ENCODE results near the gene CNTNAP3B. TPM values are rescaled to one million over a fixed set of nuclear protein-coding genes. Genes with fewer than 3 reads are reported as not detected.
"Not testable (repeated sequence)": the region's sequence is repeated elsewhere in the genome, so short reads cannot be mapped to it uniquely, and the experiment has no call there.

The CNTNAP3B gene
- total RNA-seq, 1 experiment from 2014 or later: 4.7 TPM

DNA sequence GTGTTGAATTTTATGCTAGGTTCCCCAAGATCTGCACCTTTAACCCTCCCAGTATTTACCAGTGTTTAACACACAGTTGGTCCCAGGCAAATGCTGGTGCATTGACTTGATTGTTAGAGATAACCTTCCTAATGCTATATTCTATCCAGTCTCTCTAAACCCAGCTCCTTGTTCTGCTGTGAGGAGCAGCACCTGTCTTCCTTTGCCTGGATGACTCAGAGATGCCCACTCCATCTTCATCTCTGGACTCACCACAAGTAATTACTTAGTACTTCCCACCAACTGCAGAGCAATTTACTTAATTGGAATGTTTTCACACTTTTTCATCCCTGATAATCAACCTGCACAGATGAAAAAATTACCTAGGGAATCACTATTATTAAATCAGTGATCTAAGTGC lies 108.6 kb downstream of the CNTNAP3B start:
- not testable (repeated sequence) for H3K9ac ChIP-seq (ENCODE audit: extremely low read depth, insufficient read length, low read length); H2BK12ac ChIP-seq (ENCODE audit: insufficient read length, low read depth, low read length); H3K4me1 Mint-ChIP-seq; H3K56ac ChIP-seq (ENCODE audit: insufficient read length, low read depth, low read length); H3K9me3 ChIP-seq (ENCODE audit: control insufficient read depth, low read depth, low read length); H4K20me1 ChIP-seq (ENCODE audit: control insufficient read depth, insufficient read depth, insufficient read length); H2BK120ac ChIP-seq (ENCODE audit: low read depth, low read length, poor library complexity, severe bottlenecking); H3K36me3 Mint-ChIP-seq (ENCODE audit: insufficient read depth in 1 of 3, low read depth in 3 of 3); H3K23me2 ChIP-seq (ENCODE audit: insufficient read length, low read depth, low read length, poor library complexity, severe bottlenecking); H3K9me3 Mint-ChIP-seq; H3T11ph ChIP-seq (ENCODE audit: low read length); H4K8ac ChIP-seq (replicated peaks; ENCODE audit: insufficient read length, low read depth, low read length); H3K79me1 ChIP-seq (ENCODE audit: insufficient read depth, low read depth, low read length, poor library complexity, severe bottlenecking); H3K27me3 ChIP-seq (ENCODE audit: insufficient read depth, low read length); H3K23ac ChIP-seq (ENCODE audit: insufficient read length, low read depth, low read length); H3K27ac ChIP-seq (ENCODE audit: insufficient read length, low read depth, low read length); H3K79me2 ChIP-seq (ENCODE audit: insufficient read depth, low read length); DNase-seq; H4K5ac ChIP-seq (ENCODE audit: insufficient read length, low read depth, low read length); H3K4me1 ChIP-seq (ENCODE audit: insufficient read depth, low read length); H3K4ac ChIP-seq (ENCODE audit: low read depth, low read length); H3K4me3 Mint-ChIP-seq; H2BK5ac ChIP-seq (ENCODE audit: insufficient read length, low read length); H2BK20ac ChIP-seq (ENCODE audit: low read depth, low read length, poor library complexity, severe bottlenecking); H3K27me3 Mint-ChIP-seq (ENCODE audit: low read depth); H2AK5ac ChIP-seq (ENCODE audit: insufficient read length, low read length); H3K18ac ChIP-seq (ENCODE audit: insufficient read length, low read depth, low read length); H2BK15ac ChIP-seq (ENCODE audit: low read depth, low read length); H3K14ac ChIP-seq (ENCODE audit: insufficient read depth, low read length); H3K27ac Mint-ChIP-seq; H4K91ac ChIP-seq (ENCODE audit: insufficient read length, low read depth, low read length); H2AFZ ChIP-seq (ENCODE audit: low read length); H3K4me2 ChIP-seq (ENCODE audit: insufficient read depth, insufficient read length, low read length)

DNA sequence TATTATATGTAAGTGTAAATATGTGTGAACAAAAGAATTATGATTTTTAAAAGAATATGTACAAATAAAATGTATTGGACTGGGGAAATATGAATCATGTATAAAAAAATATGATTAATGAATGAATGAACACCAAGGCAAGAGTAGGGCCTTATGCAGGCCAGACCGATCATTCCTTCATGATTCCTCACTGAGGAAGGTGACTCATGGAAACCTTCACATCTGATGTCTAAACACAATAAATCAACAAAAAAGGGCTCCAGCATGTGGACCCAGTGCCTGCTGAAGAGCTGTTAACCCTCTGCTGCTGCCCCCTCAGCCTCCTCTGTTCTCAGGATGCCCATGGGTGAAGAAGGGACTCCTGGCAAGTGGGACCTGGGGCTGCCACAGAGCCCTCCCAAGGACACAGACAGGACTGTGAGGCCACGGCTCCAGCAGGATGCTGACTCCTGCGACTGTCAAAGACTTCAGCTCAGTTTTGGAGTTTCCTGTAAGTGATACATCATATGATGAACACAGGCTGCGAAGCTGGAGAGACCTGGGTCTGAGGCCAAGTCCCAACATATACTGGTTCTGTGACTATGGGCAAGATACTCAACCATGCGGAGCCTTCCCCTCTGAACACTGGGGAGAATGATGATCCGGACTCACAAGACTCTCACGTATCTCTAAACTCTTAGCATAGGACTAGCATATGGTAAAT lies 110.9 kb downstream of the CNTNAP3B start:
- not testable (repeated sequence) for H2AFZ ChIP-seq (ENCODE audit: low read length); H3K79me1 ChIP-seq (ENCODE audit: insufficient read depth, low read depth, low read length, poor library complexity, severe bottlenecking); H3K4ac ChIP-seq (ENCODE audit: low read depth, low read length); H3K27ac ChIP-seq (ENCODE audit: insufficient read length, low read depth, low read length); H3K14ac ChIP-seq (ENCODE audit: insufficient read depth, low read length); H3K18ac ChIP-seq (ENCODE audit: insufficient read length, low read depth, low read length); H3K9ac ChIP-seq (ENCODE audit: extremely low read depth, insufficient read length, low read length); H3K27ac Mint-ChIP-seq; H4K91ac ChIP-seq (ENCODE audit: insufficient read length, low read depth, low read length); H4K5ac ChIP-seq (ENCODE audit: insufficient read length, low read depth, low read length); H3K23ac ChIP-seq (ENCODE audit: insufficient read length, low read depth, low read length); H3K4me1 ChIP-seq (ENCODE audit: insufficient read depth, low read length); H2BK5ac ChIP-seq (ENCODE audit: insufficient read length, low read length); H3K4me2 ChIP-seq (ENCODE audit: insufficient read depth, insufficient read length, low read length); H2BK120ac ChIP-seq (ENCODE audit: low read depth, low read length, poor library complexity, severe bottlenecking); H3K79me2 ChIP-seq (ENCODE audit: insufficient read depth, low read length); H4K8ac ChIP-seq (replicated peaks; ENCODE audit: insufficient read length, low read depth, low read length); H2BK12ac ChIP-seq (ENCODE audit: insufficient read length, low read depth, low read length); H3K36me3 Mint-ChIP-seq (ENCODE audit: insufficient read depth in 1 of 3, low read depth in 3 of 3); H3K27me3 Mint-ChIP-seq (ENCODE audit: low read depth); H3K27me3 ChIP-seq (ENCODE audit: insufficient read depth, low read length); H3K23me2 ChIP-seq (ENCODE audit: insufficient read length, low read depth, low read length, poor library complexity, severe bottlenecking); H3K56ac ChIP-seq (ENCODE audit: insufficient read length, low read depth, low read length); H3K4me3 Mint-ChIP-seq; H3K4me1 Mint-ChIP-seq; DNase-seq; H2BK15ac ChIP-seq (ENCODE audit: low read depth, low read length); H3T11ph ChIP-seq (ENCODE audit: low read length); H3K9me3 ChIP-seq (ENCODE audit: control insufficient read depth, low read depth, low read length); H4K20me1 ChIP-seq (ENCODE audit: control insufficient read depth, insufficient read depth, insufficient read length); H3K9me3 Mint-ChIP-seq; H2BK20ac ChIP-seq (ENCODE audit: low read depth, low read length, poor library complexity, severe bottlenecking); H2AK5ac ChIP-seq (ENCODE audit: insufficient read length, low read length)
- WGBS (ENCODE audit: extremely low coverage, insufficient read length, low lambda C conversion rate): no CpG with 5 or more reads among the region's 7 CpGs
